Adipocyte (in vitro differentiated cells): Measurements from ENCODE around the gene NF2.
A peak's percentile ranks its signal among the peaks of the same experiment; 100 is the strongest.
"Not testable (repeated sequence)": the region's sequence is repeated elsewhere in the genome, so short reads cannot be mapped to it uniquely, and the experiment has no call there.

Experiments
- DNase-seq: peaks from one replicate; pipeline ENCODE4 v3.0.0-alpha.2; 2015; ENCODE audit warnings: low read depth
- H3K27me3 ChIP-seq: replicated peaks from 2 replicates; pipeline ENCODE4 v1.7.0; 2013; ENCODE audit warnings: mild to moderate bottlenecking, low read length, moderate library complexity; ENCODE audit not compliant: control insufficient read depth, insufficient read depth
- H3K36me3 ChIP-seq: 2 replicates; pipeline ENCODE4 v1.7.0; 2013; ENCODE audit warnings: low read length, mild to moderate bottlenecking, moderate library complexity; ENCODE audit not compliant: control insufficient read depth, insufficient read depth, severe bottlenecking
- H3K4me1 ChIP-seq: 2 replicates; pipeline ENCODE4 v1.7.0; 2013; ENCODE audit warnings: mild to moderate bottlenecking, low read length, moderate library complexity; ENCODE audit not compliant: control insufficient read depth, insufficient read depth
- H3K4me3 ChIP-seq: 2 replicates; pipeline ENCODE4 v1.7.0; 2013; ENCODE audit warnings: mild to moderate bottlenecking, low read length, moderate library complexity
- H3K9ac ChIP-seq: 2 replicates; pipeline ENCODE4 v1.7.0; 2013; ENCODE audit warnings: mild to moderate bottlenecking, low read length, moderate library complexity
- H3K9me3 ChIP-seq: 2 replicates; pipeline ENCODE4 v1.7.0; 2013; ENCODE audit warnings: mild to moderate bottlenecking, low read length, moderate library complexity; ENCODE audit not compliant: control insufficient read depth

The NF2 gene

DNA sequence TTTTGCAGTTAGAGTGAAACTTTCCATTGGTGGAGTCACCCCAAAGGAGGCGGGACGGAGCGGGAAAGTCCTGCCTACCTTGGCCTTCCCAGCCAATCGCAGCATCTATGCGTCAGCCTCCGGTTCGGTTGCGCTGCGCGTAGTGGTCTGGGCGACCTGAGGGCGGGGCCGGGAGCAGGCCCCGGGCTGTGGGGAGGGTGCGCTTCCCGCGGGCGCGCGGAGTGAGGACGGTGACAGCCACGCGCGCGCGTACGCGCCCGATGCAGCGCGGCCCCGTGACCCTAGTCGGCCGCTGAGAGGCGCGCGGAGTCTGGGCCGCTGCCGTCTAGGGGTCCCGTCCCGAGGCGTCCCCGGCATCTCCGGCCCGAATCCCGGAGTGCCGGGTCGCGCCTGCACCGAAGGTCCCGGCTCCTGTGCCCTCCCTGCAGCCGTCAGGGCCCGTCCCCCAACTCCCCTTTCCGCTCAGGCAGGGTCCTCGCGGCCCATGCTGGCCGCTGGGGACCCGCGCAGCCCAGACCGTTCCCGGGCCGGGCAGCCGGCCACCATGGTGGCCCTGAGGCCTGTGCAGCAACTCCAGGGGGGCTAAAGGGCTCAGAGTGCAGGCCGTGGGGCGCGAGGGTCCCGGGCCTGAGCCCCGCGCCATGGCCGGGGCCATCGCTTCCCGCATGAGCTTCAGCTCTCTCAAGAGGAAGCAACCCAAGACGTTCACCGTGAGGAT is at the start of gene NF2:
NF2 (plus strand) TSS at position 276 of the 718 bp plus-strand sequence; CDS start at position 642, 366 bp downstream.
- DNase-seq: peak; percentile 100
- Histone ChIP-seq H3K9ac (peak within 1 kb of the TSS; percentile 96), H3K4me3 (peak within 1 kb of the TSS; percentile 96), H3K36me3 (peaks cover 11% of the 10 kb centered on the region), H3K27me3 (no peaks in the 10 kb centered on the region), H3K4me1 (peaks cover 35% of the 10 kb centered on the region), H3K9me3 (no peaks in the 10 kb centered on the region)

GRCh38 chr22:29555065-29555644 is 48.3 kb upstream of the NF2 start:
- H3K36me3 ChIP-seq: peaks cover 15% of the 10 kb centered on the region
- H3K4me3 ChIP-seq: no peak overlapping the region
- H3K9me3 ChIP-seq: no peaks in the 10 kb centered on the region
- H3K9ac ChIP-seq: no peak overlapping the region
- H3K27me3 ChIP-seq: no peaks in the 10 kb centered on the region
- H3K4me1 ChIP-seq: peaks cover 13% of the 10 kb centered on the region
- peak; percentile 38 for DNase-seq

DNA sequence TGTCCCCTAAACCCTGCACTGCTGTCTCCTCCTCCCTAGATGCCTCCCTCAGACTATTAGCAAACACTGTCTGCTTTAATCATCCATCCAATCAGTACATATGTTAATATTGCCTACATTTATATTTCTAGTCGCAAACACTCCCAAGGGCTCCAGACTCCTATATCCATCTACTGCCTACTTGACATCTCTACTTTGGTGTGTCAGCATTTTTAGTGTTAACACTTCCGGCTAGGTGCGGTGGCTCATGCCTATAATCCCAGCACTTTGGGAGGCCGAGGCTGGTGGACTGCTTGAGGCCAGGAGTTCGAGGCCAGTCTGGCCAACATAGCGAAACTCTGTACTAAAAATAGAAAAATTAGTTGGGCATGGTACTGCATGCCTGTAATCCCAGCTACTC is 44.4 kb upstream of the NF2 start:
- H3K27me3 ChIP-seq: no peaks in the 10 kb centered on the region
- H3K4me1 ChIP-seq: peaks cover 11% of the 10 kb centered on the region
- no peak for DNase-seq
- no peak overlapping the region for H3K4me3 ChIP-seq
- peaks cover 21% of the 10 kb centered on the region for H3K36me3 ChIP-seq
- no peaks in the 10 kb centered on the region for H3K9me3 ChIP-seq
- H3K9ac ChIP-seq: no peak overlapping the region

DNA sequence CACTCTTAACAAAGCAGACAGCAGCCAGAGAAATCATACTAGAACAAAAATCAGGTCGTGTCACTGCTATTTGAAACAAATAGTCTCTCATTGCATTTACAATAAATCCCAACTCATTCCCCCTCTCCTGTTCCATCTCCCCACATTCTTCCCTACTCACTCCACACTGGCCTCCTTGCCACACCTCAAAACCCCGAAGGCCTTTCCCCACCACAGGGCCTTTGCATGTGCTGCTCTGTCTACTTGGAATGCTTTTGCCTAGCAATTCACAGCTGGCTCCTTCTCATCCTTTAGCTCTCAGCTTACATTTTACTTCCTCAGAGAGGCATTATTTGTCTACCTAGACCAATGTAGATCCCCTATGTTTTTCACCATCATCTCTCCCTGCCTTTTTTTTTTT is 43.6 kb upstream of the NF2 start:
- Histone ChIP-seq H3K9ac (no peak overlapping the region), H3K4me1 (peaks cover 3% of the 10 kb centered on the region), H3K36me3 (peaks cover 21% of the 10 kb centered on the region), H3K9me3 (no peaks in the 10 kb centered on the region), H3K27me3 (no peaks in the 10 kb centered on the region), H3K4me3 (no peak overlapping the region)
- DNase-seq: no peak

GRCh38 chr22:29563652-29564460 is 39.6 kb upstream of the NF2 start:
- Histone ChIP-seq H3K9ac (no peak overlapping the region), H3K9me3 (no peaks in the 10 kb centered on the region), H3K27me3 (no peaks in the 10 kb centered on the region), H3K4me3 (no peak overlapping the region), H3K36me3 (peaks cover 8% of the 10 kb centered on the region), H3K4me1 (no peaks in the 10 kb centered on the region)
- no peak for DNase-seq

DNA sequence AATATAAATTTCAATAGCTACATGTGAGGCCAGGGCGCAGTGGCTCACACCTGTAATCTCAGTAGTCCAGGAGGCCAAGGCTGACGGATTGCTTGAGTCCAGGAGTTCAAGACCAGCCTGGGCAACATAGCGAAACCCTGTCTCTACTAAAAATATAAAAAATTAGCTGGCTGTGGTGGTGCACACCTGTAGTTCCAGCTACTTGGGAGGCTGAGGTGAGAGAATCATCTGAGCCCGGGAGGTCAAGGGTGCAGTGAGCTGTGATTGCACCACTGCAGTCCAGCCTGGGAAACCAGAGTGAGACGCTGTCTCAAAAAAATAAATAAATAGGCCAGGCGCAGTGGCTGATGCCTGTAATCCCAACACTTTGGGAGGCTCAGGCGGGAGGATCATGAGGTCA is 36.9 kb upstream of the NF2 start:
- DNase-seq, H3K4me1 ChIP-seq, H3K36me3 ChIP-seq, H3K4me3 ChIP-seq, H3K9me3 ChIP-seq, H3K9ac ChIP-seq, H3K27me3 ChIP-seq: not testable (repeated sequence)

GRCh38 chr22:29567338-29567737 is 36.1 kb upstream of the NF2 start:
- Histone ChIP-seq H3K4me1 (no peaks in the 10 kb centered on the region), H3K36me3 (no peaks in the 10 kb centered on the region), H3K4me3 (no peak overlapping the region), H3K9me3 (no peaks in the 10 kb centered on the region), H3K27me3 (no peaks in the 10 kb centered on the region), H3K9ac (no peak overlapping the region)
- no peak for DNase-seq

GRCh38 chr22:29569011-29569678 is 34.3 kb upstream of the NF2 start:
- H3K4me3 ChIP-seq: no peak overlapping the region
- no peaks in the 10 kb centered on the region for H3K36me3 ChIP-seq
- no peaks in the 10 kb centered on the region for H3K4me1 ChIP-seq
- no peak overlapping the region for H3K9ac ChIP-seq
- no peak for DNase-seq
- no peaks in the 10 kb centered on the region for H3K27me3 ChIP-seq
- no peaks in the 10 kb centered on the region for H3K9me3 ChIP-seq

DNA sequence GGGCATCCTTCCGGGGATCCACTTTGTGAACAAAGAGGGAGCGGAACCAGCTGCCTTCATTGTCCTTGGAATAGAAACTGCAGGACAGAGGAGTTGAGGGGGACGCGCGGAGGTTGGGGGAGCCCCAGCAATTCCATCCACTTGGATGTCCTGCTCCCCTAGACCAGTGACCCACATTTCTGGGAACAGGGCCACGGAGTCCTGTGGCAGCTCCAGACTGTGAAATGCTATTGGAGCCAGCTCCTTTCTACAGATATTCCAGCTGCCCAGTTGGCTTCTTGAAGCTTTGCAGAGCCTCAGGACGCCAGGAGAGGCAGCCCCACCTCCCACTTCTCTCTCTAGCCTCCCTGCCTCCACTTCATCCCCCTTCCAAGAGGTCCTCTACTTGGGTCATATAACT is 33.0 kb upstream of the NF2 start:
- H3K36me3 ChIP-seq: no peaks in the 10 kb centered on the region
- peaks cover 4% of the 10 kb centered on the region for H3K4me1 ChIP-seq
- no peaks in the 10 kb centered on the region for H3K27me3 ChIP-seq
- no peak overlapping the region for H3K9ac ChIP-seq
- DNase-seq: no peak
- H3K4me3 ChIP-seq: no peak overlapping the region
- no peaks in the 10 kb centered on the region for H3K9me3 ChIP-seq

DNA sequence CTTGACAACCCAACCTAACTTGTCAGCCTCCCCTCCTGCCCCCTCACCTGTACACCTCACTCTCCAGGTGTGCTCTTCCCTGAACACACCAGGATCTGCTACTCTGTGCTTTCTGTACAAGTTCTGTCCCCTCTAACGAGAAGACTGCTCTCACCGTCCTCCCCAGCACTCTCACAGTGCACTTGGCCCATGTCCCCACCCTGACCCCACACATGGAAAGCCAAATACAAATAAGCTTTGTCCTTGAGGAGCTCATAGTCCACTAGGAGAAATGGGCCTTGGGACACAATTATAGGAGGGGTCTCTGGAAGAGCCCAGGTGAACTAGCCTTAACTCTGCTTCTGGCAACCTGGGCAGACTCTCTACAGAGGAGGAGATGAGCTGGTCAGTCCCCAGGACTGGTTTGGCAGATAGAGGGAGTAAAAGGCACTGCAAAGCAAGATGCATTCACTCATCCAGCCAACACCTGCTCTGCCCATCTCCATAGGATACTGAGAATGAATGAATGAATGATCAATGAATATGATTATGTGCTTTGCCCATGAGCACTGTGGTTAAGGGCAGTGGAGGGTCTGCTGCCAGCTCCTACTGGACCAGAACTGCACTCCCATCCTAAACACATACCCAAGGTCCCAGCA is 32.4 kb upstream of the NF2 start:
- no peaks in the 10 kb centered on the region for H3K9me3 ChIP-seq
- peaks cover 4% of the 10 kb centered on the region for H3K4me1 ChIP-seq
- no peak overlapping the region for H3K9ac ChIP-seq
- DNase-seq: no peak
- no peaks in the 10 kb centered on the region for H3K27me3 ChIP-seq
- H3K4me3 ChIP-seq: no peak overlapping the region
- no peaks in the 10 kb centered on the region for H3K36me3 ChIP-seq
